Astrocyte (in vitro differentiated cells and primary cell): Measurements from ENCODE around the gene CHRNA4. TPM values are rescaled to one million over a fixed set of nuclear protein-coding genes. Genes with fewer than 3 reads are reported as not detected.

Experiments used
- DNase-seq: peaks from one replicate; pipeline ENCODE4 v3.0.0-alpha.2; 2010; ENCODE audit warnings: low read depth
- FAIRE-seq: peaks from 2 replicates; lab custom pipeline; 2011; peaks lifted over from hg19 to GRCh38; lab: Jason Lieb, UNC
- H2AFZ ChIP-seq: 2 replicates; pipeline ENCODE4 v1.6.0; 2012; ENCODE audit warnings: low read depth, low read length, inconsistent platforms
- H3K27ac ChIP-seq: 2 replicates; pipeline ENCODE4 v1.5.1; 2011; ENCODE audit warnings: low read depth, low read length, inconsistent platforms
- H3K27me3 ChIP-seq: 2 replicates; pipeline ENCODE4 v1.6.0; 2011; ENCODE audit warnings: low read length, inconsistent platforms; ENCODE audit not compliant: insufficient read depth
- H3K36me3 ChIP-seq: 2 replicates; pipeline ENCODE4 v1.5.1; 2011; ENCODE audit warnings: low read length, inconsistent platforms; ENCODE audit not compliant: insufficient read depth
- H3K4me1 ChIP-seq: 2 replicates; pipeline ENCODE4 v1.5.1; 2011; ENCODE audit warnings: low read length, inconsistent platforms; ENCODE audit not compliant: insufficient read depth
- H3K4me2 ChIP-seq: 2 replicates; pipeline ENCODE4 v1.6.0; 2012; ENCODE audit warnings: low read length, inconsistent platforms
- H3K4me3 ChIP-seq: 2 replicates; pipeline ENCODE4 v1.5.1; 2011; ENCODE audit warnings: low read depth, mild to moderate bottlenecking, low read length, inconsistent platforms; ENCODE audit not compliant: insufficient read depth
- H3K79me2 ChIP-seq: 2 replicates; pipeline ENCODE4 v1.6.0; 2012; ENCODE audit warnings: mild to moderate bottlenecking, low read length, inconsistent platforms; ENCODE audit not compliant: insufficient read depth
- H3K9ac ChIP-seq: 2 replicates; pipeline ENCODE4 v1.6.0; 2012; ENCODE audit warnings: mild to moderate bottlenecking, low read length, inconsistent platforms
- H3K9me3 ChIP-seq: 2 replicates; pipeline ENCODE4 v1.5.1; 2012; ENCODE audit warnings: low read depth, mild to moderate bottlenecking, low read length, inconsistent platforms; ENCODE audit not compliant: insufficient read depth
- H4K20me1 ChIP-seq: 2 replicates; pipeline ENCODE4 v1.6.0; 2012; ENCODE audit warnings: low read length, inconsistent platforms; ENCODE audit not compliant: insufficient read depth
- H3K27ac Mint-ChIP-seq: one replicate; pipeline ENCODE4 v1.8.0; 2021; ENCODE audit warnings: mild to moderate bottlenecking, mixed read lengths; ENCODE audit not compliant: unreplicated experiment
- H3K27me3 Mint-ChIP-seq: one replicate; pipeline ENCODE4 v1.8.0; 2021; ENCODE audit warnings: low read depth, mixed read lengths; ENCODE audit not compliant: unreplicated experiment
- H3K36me3 Mint-ChIP-seq: one replicate; pipeline ENCODE4 v1.8.0; 2021; ENCODE audit warnings: low read depth, mixed read lengths; ENCODE audit not compliant: unreplicated experiment
- H3K4me1 Mint-ChIP-seq: one replicate; pipeline ENCODE4 v1.8.0; 2021; ENCODE audit warnings: low read depth, mixed read lengths; ENCODE audit not compliant: unreplicated experiment
- H3K4me3 Mint-ChIP-seq: one replicate; pipeline ENCODE4 v1.8.0; 2021; ENCODE audit warnings: mild to moderate bottlenecking, moderate library complexity, mixed read lengths; ENCODE audit not compliant: unreplicated experiment
- H3K9me3 Mint-ChIP-seq: one replicate; pipeline ENCODE4 v1.8.0; 2021; ENCODE audit warnings: mild to moderate bottlenecking, mixed read lengths; ENCODE audit not compliant: unreplicated experiment
- EZH2 ChIP-seq: IDR thresholded peaks from 2 replicates; pipeline ENCODE4 v1.6.1; 2012; ENCODE audit warnings: mild to moderate bottlenecking, low read length, inconsistent platforms; ENCODE audit not compliant: insufficient read depth
- total RNA-seq: library from RNA; stranded (reverse); gene quantifications from 2 replicates; pipeline ENCODE4 v1.2.1, GENCODE V29; 2021
- TF ChIP-seq, protein P1 (sequence below): IDR thresholded peaks from 2 replicates; pipeline ENCODE4 v1.5.1; 2011; ENCODE audit warnings: low read depth, mild to moderate bottlenecking, inconsistent platforms, low read length, moderate library complexity; ENCODE audit not compliant: insufficient read depth

CHRNA4 gene
- total RNA-seq, 1 donor from 2014 or later: 1.8 TPM

DNA sequence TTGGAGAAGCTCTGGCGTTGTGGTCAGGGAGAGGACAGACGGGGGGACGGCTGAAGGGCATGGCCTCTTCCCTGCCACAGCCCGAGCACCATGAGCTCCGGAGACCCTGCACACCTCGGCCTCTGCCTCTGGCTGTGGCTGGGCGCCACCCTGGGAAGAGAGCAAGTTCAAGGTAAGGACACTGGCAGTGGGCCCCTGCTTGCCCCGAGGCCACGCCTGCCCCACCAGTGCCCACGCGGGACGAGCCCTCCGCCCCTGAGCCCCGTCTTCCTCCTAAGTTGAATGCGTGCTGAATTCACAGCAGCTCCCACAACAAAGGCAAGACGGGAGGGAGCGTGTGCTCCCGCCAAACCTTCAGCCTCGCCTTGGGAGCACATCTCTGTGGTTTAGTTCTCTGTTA lies 66.1 kb downstream of the CHRNA4 start:
- Histone ChIP-seq H3K27me3 (peaks cover 25% of the 10 kb centered on the region), H3K4me2 (no peak overlapping the region), H4K20me1 (peaks cover 25% of the 10 kb centered on the region), H3K79me2 (no peaks in the 10 kb centered on the region), H3K27ac (no peak overlapping the region), H3K9ac (no peak overlapping the region), H3K4me3 (no peak overlapping the region), H3K36me3 (no peaks in the 10 kb centered on the region), H2AFZ (no peak overlapping the region), H3K4me1 (no peaks in the 10 kb centered on the region), H3K9me3 (no peaks in the 10 kb centered on the region)
- TF ChIP-seq, protein P1, sequence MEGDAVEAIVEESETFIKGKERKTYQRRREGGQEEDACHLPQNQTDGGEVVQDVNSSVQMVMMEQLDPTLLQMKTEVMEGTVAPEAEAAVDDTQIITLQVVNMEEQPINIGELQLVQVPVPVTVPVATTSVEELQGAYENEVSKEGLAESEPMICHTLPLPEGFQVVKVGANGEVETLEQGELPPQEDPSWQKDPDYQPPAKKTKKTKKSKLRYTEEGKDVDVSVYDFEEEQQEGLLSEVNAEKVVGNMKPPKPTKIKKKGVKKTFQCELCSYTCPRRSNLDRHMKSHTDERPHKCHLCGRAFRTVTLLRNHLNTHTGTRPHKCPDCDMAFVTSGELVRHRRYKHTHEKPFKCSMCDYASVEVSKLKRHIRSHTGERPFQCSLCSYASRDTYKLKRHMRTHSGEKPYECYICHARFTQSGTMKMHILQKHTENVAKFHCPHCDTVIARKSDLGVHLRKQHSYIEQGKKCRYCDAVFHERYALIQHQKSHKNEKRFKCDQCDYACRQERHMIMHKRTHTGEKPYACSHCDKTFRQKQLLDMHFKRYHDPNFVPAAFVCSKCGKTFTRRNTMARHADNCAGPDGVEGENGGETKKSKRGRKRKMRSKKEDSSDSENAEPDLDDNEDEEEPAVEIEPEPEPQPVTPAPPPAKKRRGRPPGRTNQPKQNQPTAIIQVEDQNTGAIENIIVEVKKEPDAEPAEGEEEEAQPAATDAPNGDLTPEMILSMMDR: no peak
- no peak for TF ChIP-seq EZH2
- Mint-ChIP-seq H3K4me3 (no peak overlapping the region), H3K9me3 (no peaks in the 10 kb centered on the region), H3K27me3 (peaks cover 10% of the 10 kb centered on the region), H3K4me1 (peaks cover 5% of the 10 kb centered on the region), H3K36me3 (peaks cover 9% of the 10 kb centered on the region), H3K27ac (no peak overlapping the region)
- DNase-seq (no peak), FAIRE-seq (no peak)

DNA sequence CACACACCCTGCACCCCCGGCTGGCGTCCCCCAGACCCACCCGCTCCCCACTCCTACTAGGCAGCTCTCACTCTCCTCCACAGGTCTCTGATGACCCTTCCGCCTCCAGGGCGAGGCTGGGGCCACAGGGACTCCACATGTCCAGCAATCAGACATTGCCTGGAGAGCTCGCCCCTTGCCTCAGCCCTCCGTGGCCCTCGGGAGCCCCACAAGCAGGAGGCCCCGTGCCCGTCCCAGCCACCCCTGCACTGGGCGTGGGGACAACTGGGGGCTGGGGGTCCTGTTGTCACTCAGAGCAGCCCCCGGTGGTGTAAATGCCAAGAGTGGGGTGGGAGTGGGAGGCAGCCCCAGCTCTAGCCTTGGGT lies 66.6 kb downstream of the CHRNA4 start:
- Histone ChIP-seq H3K4me3 (no peak overlapping the region), H3K9me3 (no peaks in the 10 kb centered on the region), H2AFZ (no peak overlapping the region), H4K20me1 (peaks cover 30% of the 10 kb centered on the region), H3K27me3 (peaks cover 25% of the 10 kb centered on the region), H3K4me2 (no peak overlapping the region), H3K79me2 (no peaks in the 10 kb centered on the region), H3K9ac (no peak overlapping the region), H3K4me1 (no peaks in the 10 kb centered on the region), H3K27ac (no peak overlapping the region), H3K36me3 (no peaks in the 10 kb centered on the region)
- Mint-ChIP-seq H3K9me3 (no peaks in the 10 kb centered on the region), H3K4me3 (no peak overlapping the region), H3K27ac (no peak overlapping the region), H3K36me3 (peaks cover 9% of the 10 kb centered on the region), H3K4me1 (peaks cover 5% of the 10 kb centered on the region), H3K27me3 (peaks cover 10% of the 10 kb centered on the region)
- DNase-seq (no peak), FAIRE-seq (no peak)
- TF ChIP-seq, protein P1: no peak
- TF ChIP-seq EZH2: no peak

DNA sequence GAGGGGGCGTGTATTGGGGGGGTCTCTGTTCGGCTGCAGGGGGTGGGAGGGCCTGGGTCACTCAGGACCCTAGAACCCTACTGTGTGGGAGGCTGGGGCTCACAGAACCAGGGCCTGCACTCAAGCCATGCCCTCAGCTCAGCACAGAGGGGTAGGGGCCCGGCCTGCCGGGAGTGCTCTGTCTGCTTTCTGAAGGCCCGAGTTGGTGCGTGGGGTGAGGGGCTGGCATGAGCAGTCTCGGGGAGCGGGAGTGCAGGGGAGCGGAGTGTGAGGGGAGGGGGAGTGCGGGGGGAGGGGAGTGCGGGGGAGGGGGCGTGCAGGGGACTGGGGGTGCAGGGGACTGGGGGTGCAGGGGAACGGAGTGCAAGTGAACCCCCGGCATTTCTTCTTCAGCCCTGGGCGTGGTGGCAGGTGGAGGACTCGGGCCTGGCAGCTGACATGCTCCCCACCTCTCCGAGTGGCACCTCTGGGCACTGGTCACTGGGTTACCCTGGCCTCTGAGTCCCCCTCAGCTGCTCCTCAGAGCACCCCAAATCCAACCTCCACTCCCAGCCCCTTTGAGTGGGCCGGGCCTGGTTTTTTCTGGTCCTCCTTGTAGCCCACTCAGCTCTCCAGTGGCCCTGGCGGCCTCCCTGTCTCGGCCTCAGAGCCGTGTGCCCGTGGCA lies 67.1 kb downstream of the CHRNA4 start:
- Histone ChIP-seq H3K9ac (no peak overlapping the region), H3K79me2 (no peaks in the 10 kb centered on the region), H3K27me3 (peaks cover 21% of the 10 kb centered on the region), H3K4me3 (no peak overlapping the region), H4K20me1 (peaks cover 35% of the 10 kb centered on the region), H3K4me2 (no peak overlapping the region), H3K27ac (no peak overlapping the region), H3K9me3 (no peaks in the 10 kb centered on the region), H3K4me1 (no peaks in the 10 kb centered on the region), H2AFZ (no peak overlapping the region), H3K36me3 (no peaks in the 10 kb centered on the region)
- Mint-ChIP-seq H3K27me3 (peaks cover 4% of the 10 kb centered on the region), H3K4me1 (peaks cover 5% of the 10 kb centered on the region), H3K4me3 (no peak overlapping the region), H3K36me3 (peaks cover 4% of the 10 kb centered on the region), H3K27ac (no peak overlapping the region), H3K9me3 (no peaks in the 10 kb centered on the region)
- FAIRE-seq (no peak), DNase-seq (no peak)
- TF ChIP-seq, protein P1: no peak
- TF ChIP-seq EZH2: no peak
